Esophagus squamous epithelium (tissue), 5 donors: ENCODE measurements around the gene TMEM150B. TPM values are rescaled to one million over a fixed set of nuclear protein-coding genes. Genes with fewer than 3 reads are reported as not detected.

Experiments
- DNase-seq: peaks from one replicate; lab custom pipeline; 2025; lab: John Stamatoyannopoulos, UW
- H3K27ac ChIP-seq, 4 donors: fragments of 200-600 bp; sonication (generic); one replicate each; pipeline ENCODE4 v1.5.1; 2016 to 2019; ENCODE audit warnings: mild to moderate bottlenecking in 1 of 4
- H3K27me3 ChIP-seq, 4 donors: fragments of 200-600 bp; sonication (generic); 1 replicate in 3 of 4; 2 replicates in 1 of 4; pipeline versions ENCODE4 v1.5.1 to v1.6.0; 2017 to 2021; ENCODE audit warnings: antibody characterized with exemption in 1 of 4
- H3K36me3 ChIP-seq, 3 donors: fragments of 200-600 bp; sonication (generic); one replicate each; pipeline ENCODE4 v1.5.1; 2016 to 2019
- H3K4me1 ChIP-seq, 3 donors: fragments of 200-600 bp; sonication (generic); one replicate each; pipeline ENCODE4 v1.5.1; 2017 to 2019
- H3K4me3 ChIP-seq, 4 donors: fragments of 200-600 bp; sonication (generic); 1 replicate in 3 of 4; 2 replicates in 1 of 4; pipeline ENCODE4 v1.5.1; 2016 to 2019; ENCODE audit warnings: mild to moderate bottlenecking in 2 of 4, moderate library complexity in 1 of 4
- H3K9me3 ChIP-seq, 3 donors: fragments of 200-600 bp; sonication (generic); one replicate each; pipeline ENCODE4 v1.5.1; 2016 to 2019
- CTCF ChIP-seq, 6 experiments: fragments of 450-650 bp in 4 of 6; fragments of 200-600 bp in 2 of 6; sonication (generic) in 2 of 6; IDR thresholded peaks; one replicate each; pipeline ENCODE4 v1.5.1; 2016 to 2019; ENCODE audit warnings: antibody characterized with exemption in 6 of 6, mild to moderate bottlenecking in 4 of 6, moderate library complexity in 4 of 6
- POLR2A ChIP-seq, 4 donors: fragments of 450-650 bp; IDR thresholded peaks; one replicate each; pipeline ENCODE4 v1.6.1; 2017; ENCODE audit warnings: antibody characterized with exemption in 4 of 4, mild to moderate bottlenecking in 4 of 4, moderate library complexity in 3 of 4
- WGBS, 2 donors: methylation state at CpG; one replicate each; pipeline ENCODE4 v1.1.5; 2018; 5-methylcytosine and 5-hydroxymethylcytosine counted together
- intact Hi-C: fragments of 100-400 bp; cut with DNase I; formaldehyde crosslinking; loops from one replicate; pipeline ENCODE4 v1.15.0; 2022
- total RNA-seq, 4 donors: library from RNA; depleted of rRNA; stranded (reverse); fragments of >200 nt; gene quantifications; one replicate each; pipeline ENCODE4 v1.1.0, GENCODE V29; 2016
- donor health status: DM: yes; HTN: yes; CAD: no.

TMEM150B gene
- total RNA-seq, 4 donors from 2014 or later = 1.7 TPM; not detected in 3

- H3K27ac ChIP-seq = no peak overlapping the region
Observed at GRCh38 chr19:55316646-55317045, 8.5 kb downstream of the TMEM150B start.

GRCh38 chr19:55315956-55316525, 9.1 kb downstream of the TMEM150B start:
- H3K4me3 ChIP-seq = no peak overlapping the region
- intact Hi-C loops = no loop called here
- H3K36me3 ChIP-seq = no peaks in the 10 kb centered on the region
- no peak for DNase-seq
- H3K9me3 ChIP-seq = no peaks in the 10 kb centered on the region
- TF ChIP-seq CTCF (IDR thresholded peaks at IDR 0.05) = no peak
- TF ChIP-seq POLR2A (IDR thresholded peaks at IDR 0.05) = no peak
- H3K4me1 ChIP-seq = no peaks in the 10 kb centered on the region
- H3K27ac ChIP-seq = no peak overlapping the region
- 51 to 63% methylated on average over 13 of the region's 13 CpGs for WGBS, 2 donors
- peaks cover 0 to 18% (median 0%) of the 10 kb centered on the region in 4 donors for H3K27me3 ChIP-seq

More at GRCh38 chr19:55316646-55317045, 8.5 kb downstream of the TMEM150B start:
- H3K4me3 ChIP-seq = no peak overlapping the region
- intact Hi-C loops = no loop called here
- H3K9me3 ChIP-seq = no peaks in the 10 kb centered on the region
- H3K4me1 ChIP-seq = no peaks in the 10 kb centered on the region
- H3K36me3 ChIP-seq = no peaks in the 10 kb centered on the region
- 76 to 83% methylated on average over 6 to 7 of the region's 8 CpGs for WGBS, 2 donors
- TF ChIP-seq CTCF (IDR thresholded peaks at IDR 0.05) (no peak), POLR2A (IDR thresholded peaks at IDR 0.05) (no peak)
- peaks cover 0 to 24% (median 0%) of the 10 kb centered on the region in 4 donors for H3K27me3 ChIP-seq
- no peak for DNase-seq

- H3K36me3 ChIP-seq = no peaks in the 10 kb centered on the region
- H3K27ac ChIP-seq = no peak overlapping the region
- H3K4me3 ChIP-seq = no peak overlapping the region
- intact Hi-C loops = no loop called here
- no peaks in the 10 kb centered on the region for H3K9me3 ChIP-seq
- no peak for DNase-seq
- 77 to 87% methylated on average over 8 of the region's 8 CpGs for WGBS, 2 donors
- TF ChIP-seq POLR2A (IDR thresholded peaks at IDR 0.05) = no peak
- no peak for TF ChIP-seq CTCF (IDR thresholded peaks at IDR 0.05)
- no peaks in the 10 kb centered on the region for H3K4me1 ChIP-seq
- peaks cover 0 to 3% (median 0%) of the 10 kb centered on the region in 4 donors for H3K27me3 ChIP-seq
Observed at GRCh38 chr19:55314396-55314795, 10.7 kb downstream of the TMEM150B start.

GRCh38 chr19:55312621-55313512, 12.3 kb downstream of the TMEM150B start:
- Histone ChIP-seq H3K9me3 (no peaks in the 10 kb centered on the region), H3K4me1 (no peaks in the 10 kb centered on the region), H3K27me3 (no peaks in the 10 kb centered on the region), H3K36me3 (no peaks in the 10 kb centered on the region), H3K4me3 (peak overlapping the region in 1 of 4 donors; percentile 7), H3K27ac (peak overlapping the region in 2 of 4 donors; percentile 14 to 42)
- TF ChIP-seq POLR2A (IDR thresholded peaks at IDR 0.05) (no peak), CTCF (IDR thresholded peaks at IDR 0.05) (no peak)
- intact Hi-C loops = no loop called here
- 75 to 83% methylated on average over 21 to 41 of the region's 47 CpGs for WGBS, 2 donors
- DNase-seq = no peak

- Histone ChIP-seq H3K4me3 (no peak overlapping the region), H3K36me3 (no peaks in the 10 kb centered on the region), H3K27ac (no peak overlapping the region), H3K9me3 (no peaks in the 10 kb centered on the region), H3K4me1 (no peaks in the 10 kb centered on the region), H3K27me3 (no peaks in the 10 kb centered on the region)
- no peak for TF ChIP-seq CTCF (IDR thresholded peaks at IDR 0.05)
- 67% methylated on average over 2 of the region's 18 CpGs; no CpG with 5 or more reads in 1 of the 2 donors for WGBS, 2 donors
- intact Hi-C loops = no loop called here
- DNase-seq = no peak
Observed at GRCh38 chr19:55311797-55312196, 13.3 kb downstream of the TMEM150B start.
